Trophoblast cell (in vitro differentiated cells and primary cell): ENCODE data around the gene PPP2R1B.

Experiments
- DNase-seq, 2 donors: peaks; one replicate each; pipeline ENCODE4 v3.0.0-alpha.2; 2016
- H2AFZ ChIP-seq: 2 replicates; pipeline ENCODE4 v1.6.1; 2013; ENCODE audit warnings: low read length, moderate library complexity, mild to moderate bottlenecking; ENCODE audit not compliant: insufficient read depth, poor library complexity
- H2AK5ac ChIP-seq: 2 replicates; pipeline ENCODE4 v1.6.1; 2013; ENCODE audit warnings: mild to moderate bottlenecking, low read length
- H2BK120ac ChIP-seq: 2 replicates; pipeline ENCODE4 v1.6.1; 2013; ENCODE audit warnings: low read length, mild to moderate bottlenecking, moderate library complexity; ENCODE audit not compliant: insufficient read depth, poor library complexity
- H2BK12ac ChIP-seq: 2 replicates; pipeline ENCODE4 v1.6.1; 2013; ENCODE audit warnings: mild to moderate bottlenecking, low read length, moderate library complexity
- H2BK5ac ChIP-seq: 2 replicates; pipeline ENCODE4 v1.6.1; 2013; ENCODE audit warnings: low read length, low read depth, moderate library complexity, mild to moderate bottlenecking; ENCODE audit not compliant: poor library complexity
- H3K14ac ChIP-seq: 2 replicates; pipeline ENCODE4 v1.6.1; 2013; ENCODE audit warnings: mild to moderate bottlenecking, low read length
- H3K18ac ChIP-seq: 2 replicates; pipeline ENCODE4 v1.6.1; 2013; ENCODE audit warnings: mild to moderate bottlenecking, low read length
- H3K23ac ChIP-seq: 2 replicates; pipeline ENCODE4 v1.6.1; 2013; ENCODE audit warnings: low read length
- H3K27ac ChIP-seq: 2 replicates; pipeline ENCODE4 v1.5.1; 2013; ENCODE audit warnings: low read depth, mild to moderate bottlenecking, inconsistent platforms, low read length, moderate library complexity
- H3K27me3 ChIP-seq: 2 replicates; pipeline ENCODE4 v1.6.1; 2013; ENCODE audit warnings: inconsistent platforms, mild to moderate bottlenecking, low read length, moderate library complexity; ENCODE audit not compliant: insufficient read depth
- H3K36me3 ChIP-seq, 2 experiments: 1 replicate in 1 of 2; 2 replicates in 1 of 2; pipeline ENCODE4 v1.6.1; 2013; ENCODE audit warnings: low read length in 2 of 2, mild to moderate bottlenecking in 2 of 2, moderate library complexity in 1 of 2; ENCODE audit not compliant: insufficient read depth in 2 of 2, control insufficient read depth in 1 of 2
- H3K4ac ChIP-seq: 2 replicates; pipeline ENCODE4 v1.6.1; 2013; ENCODE audit warnings: low read depth, mild to moderate bottlenecking, low read length, moderate library complexity
- H3K4me1 ChIP-seq, 2 experiments: 1 replicate in 1 of 2; 2 replicates in 1 of 2; pipeline ENCODE4 v1.6.1; 2013; ENCODE audit warnings: low read length in 2 of 2, mild to moderate bottlenecking in 2 of 2, moderate library complexity in 1 of 2; ENCODE audit not compliant: insufficient read depth in 2 of 2, control insufficient read depth in 1 of 2
- H3K4me2 ChIP-seq: 2 replicates; pipeline ENCODE4 v1.6.1; 2013; ENCODE audit warnings: inconsistent platforms, mild to moderate bottlenecking, low read length, moderate library complexity
- H3K4me3 ChIP-seq: 2 replicates; pipeline ENCODE4 v1.5.1; 2013; ENCODE audit warnings: mild to moderate bottlenecking, low read depth, low read length, inconsistent platforms
- H3K79me1 ChIP-seq: one replicate; pipeline ENCODE4 v1.6.1; 2013; ENCODE audit warnings: low read length
- H3K79me2 ChIP-seq: 2 replicates; pipeline ENCODE4 v1.6.1; 2013; ENCODE audit warnings: low read length, mild to moderate bottlenecking; ENCODE audit not compliant: control insufficient read depth, insufficient read depth, poor library complexity
- H3K9ac ChIP-seq: 2 replicates; pipeline ENCODE4 v1.6.1; 2013; ENCODE audit warnings: mild to moderate bottlenecking, low read length
- H3K9me3 ChIP-seq: 2 replicates; pipeline ENCODE4 v1.6.1; 2013; ENCODE audit warnings: low read depth, mild to moderate bottlenecking, control low read depth, inconsistent platforms, low read length; ENCODE audit not compliant: insufficient read depth
- H4K12ac ChIP-seq: 2 replicates; pipeline ENCODE4 v1.6.1; 2013; ENCODE audit warnings: low read depth, mild to moderate bottlenecking, low read length, moderate library complexity
- H4K8ac ChIP-seq: 2 replicates; pipeline ENCODE4 v1.6.1; 2013; ENCODE audit warnings: low read depth, mild to moderate bottlenecking, low read length, moderate library complexity
- H4K91ac ChIP-seq: one replicate; pipeline ENCODE4 v1.6.1; 2013; ENCODE audit warnings: low read depth, mild to moderate bottlenecking, low read length, moderate library complexity
- WGBS: extraction: QIAGEN DNeasy Blood & Tissue Kit; methylation state at CpG from one replicate; pipeline ENCODE4 v1.1.7; 2013; ENCODE audit warnings: missing lambda C conversion rate; ENCODE audit not compliant: insufficient read length, insufficient coverage; ENCODE audit errors: extremely low coverage; 5-methylcytosine and 5-hydroxymethylcytosine counted together

PPP2R1B gene

GRCh38 chr11:111761036-111761435, 5.2 kb downstream of the PPP2R1B start:
- Histone ChIP-seq H3K79me2 (peaks cover 4% of the 10 kb centered on the region), H4K12ac (no peak overlapping the region), H3K4me1 (no peaks in the 10 kb centered on the region), H3K4me2 (no peak overlapping the region), H3K23ac (no peak overlapping the region), H2BK5ac (no peak overlapping the region), H4K8ac (no peak overlapping the region), H3K14ac (no peak overlapping the region), H3K9me3 (no peaks in the 10 kb centered on the region), H4K91ac (no peak overlapping the region), H3K36me3 (peaks cover 22 to 35% of the 10 kb centered on the region in 2 experiments), H2AK5ac (no peak overlapping the region), H2BK120ac (no peak overlapping the region), H3K27ac (no peak overlapping the region), H3K27me3 (no peaks in the 10 kb centered on the region), H2AFZ (no peak overlapping the region), H3K18ac (no peak overlapping the region), H3K4ac (no peak overlapping the region), H3K4me3 (no peak overlapping the region), H3K79me1 (peaks cover 5% of the 10 kb centered on the region), H2BK12ac (no peak overlapping the region), H3K9ac (no peak overlapping the region)
- no CpG with 5 or more reads among the region's 4 CpGs for WGBS
- DNase-seq: no peak

DNA sequence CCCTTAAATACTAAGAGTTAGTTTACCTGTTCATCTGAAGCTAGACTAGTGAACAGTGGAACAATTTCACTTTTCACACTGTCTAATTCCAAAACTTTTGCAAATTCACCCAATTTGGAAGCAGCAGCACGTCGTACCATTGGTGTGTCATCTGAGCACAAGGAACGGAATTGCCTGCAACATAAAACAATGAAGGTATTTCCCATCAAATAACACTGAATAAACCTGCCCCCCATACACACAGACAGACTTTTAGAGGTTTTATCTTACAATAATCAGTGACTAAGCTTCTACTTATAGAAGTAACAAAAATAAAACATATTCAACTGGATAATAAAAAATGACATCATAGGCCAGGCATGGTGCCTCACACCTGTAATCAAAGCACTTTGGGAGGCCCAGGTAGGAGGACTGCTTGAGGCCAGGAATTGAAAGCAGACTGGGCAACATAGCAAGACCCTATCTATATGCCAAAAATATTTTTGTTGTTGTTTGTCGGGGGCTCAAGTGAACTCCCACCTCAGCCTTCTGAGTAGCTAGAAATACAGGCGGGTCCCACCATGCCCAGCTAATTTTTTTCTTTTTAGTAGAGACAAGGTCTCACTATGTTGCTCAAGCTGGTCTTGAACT, 6.3 kb downstream of the PPP2R1B start:
- Histone ChIP-seq H2BK5ac (no peak overlapping the region), H2AK5ac (no peak overlapping the region), H3K4ac (no peak overlapping the region), H3K27ac (no peak overlapping the region), H2AFZ (no peak overlapping the region), H3K4me1 (no peaks in the 10 kb centered on the region), H4K12ac (no peak overlapping the region), H3K4me3 (no peak overlapping the region), H3K9ac (no peak overlapping the region), H3K27me3 (no peaks in the 10 kb centered on the region), H3K14ac (no peak overlapping the region), H3K4me2 (no peak overlapping the region), H3K79me2 (no peaks in the 10 kb centered on the region), H4K91ac (no peak overlapping the region), H3K18ac (no peak overlapping the region), H3K23ac (no peak overlapping the region), H2BK12ac (no peak overlapping the region), H3K9me3 (no peaks in the 10 kb centered on the region), H2BK120ac (no peak overlapping the region), H4K8ac (no peak overlapping the region), H3K36me3 (peaks cover 28 to 37% of the 10 kb centered on the region in 2 experiments), H3K79me1 (no peaks in the 10 kb centered on the region)
- DNase-seq: no peak
- no CpG with 5 or more reads among the region's 5 CpGs for WGBS

GRCh38 chr11:111759376-111759775, 6.8 kb downstream of the PPP2R1B start:
- H2AFZ ChIP-seq: no peak overlapping the region
- H4K12ac ChIP-seq: no peak overlapping the region
- H3K9ac ChIP-seq: no peak overlapping the region
- H3K36me3 ChIP-seq: peaks cover 28 to 36% of the 10 kb centered on the region in 2 experiments
- peak in 1 of 2 donors; percentile 24 for DNase-seq
- H2BK12ac ChIP-seq: no peak overlapping the region
- no peak overlapping the region for H4K91ac ChIP-seq
- no peaks in the 10 kb centered on the region for H3K4me1 ChIP-seq
- H2AK5ac ChIP-seq: no peak overlapping the region
- H3K4ac ChIP-seq: no peak overlapping the region
- no peaks in the 10 kb centered on the region for H3K79me1 ChIP-seq
- H3K9me3 ChIP-seq: no peaks in the 10 kb centered on the region
- no peak overlapping the region for H3K4me2 ChIP-seq
- no peak overlapping the region for H4K8ac ChIP-seq
- H3K27ac ChIP-seq: no peak overlapping the region
- no peak overlapping the region for H3K14ac ChIP-seq
- no peaks in the 10 kb centered on the region for H3K27me3 ChIP-seq
- H2BK5ac ChIP-seq: no peak overlapping the region
- no peak overlapping the region for H3K23ac ChIP-seq
- no peak overlapping the region for H3K4me3 ChIP-seq
- H3K79me2 ChIP-seq: no peaks in the 10 kb centered on the region
- H3K18ac ChIP-seq: no peak overlapping the region
- no peak overlapping the region for H2BK120ac ChIP-seq

- Histone ChIP-seq H4K91ac (no peak overlapping the region), H2BK5ac (no peak overlapping the region), H4K12ac (no peak overlapping the region), H3K4me3 (no peak overlapping the region), H3K4me2 (no peak overlapping the region), H3K79me2 (no peaks in the 10 kb centered on the region), H2AK5ac (no peak overlapping the region), H3K36me3 (peaks cover 31 to 33% of the 10 kb centered on the region in 2 experiments), H3K14ac (no peak overlapping the region), H2BK12ac (no peak overlapping the region), H3K4ac (no peak overlapping the region), H2AFZ (no peak overlapping the region), H3K79me1 (no peaks in the 10 kb centered on the region), H3K4me1 (no peaks in the 10 kb centered on the region), H3K27ac (no peak overlapping the region), H3K23ac (no peak overlapping the region), H3K27me3 (no peaks in the 10 kb centered on the region), H3K18ac (no peak overlapping the region), H2BK120ac (no peak overlapping the region), H3K9ac (no peak overlapping the region), H4K8ac (no peak overlapping the region), H3K9me3 (no peaks in the 10 kb centered on the region)
- no peak for DNase-seq
- WGBS: no CpG with 5 or more reads among the region's 6 CpGs
Observed at GRCh38 chr11:111756097-111756496, 10.1 kb downstream of the PPP2R1B start.
